Activated CD8-positive, alpha-beta T cell treated with anti-CD3 and anti-CD28 coated beads for 36 hours (primary cell): Measurements from ENCODE around the gene ENPP1. TPM values are rescaled to one million over a fixed set of nuclear protein-coding genes. Genes with fewer than 3 reads are reported as not detected.
A peak's percentile ranks its signal among the peaks of the same experiment; 100 is the strongest.

Experiments used
- ATAC-seq: fragments of 200-7000 bp; cut with Tn5 transposase; one replicate; pipeline ENCODE4 v1.10.0; 2021; ENCODE audit warnings: mild to moderate bottlenecking, moderate library complexity
- CTCF ChIA-PET: fragments of 350-600 bp; sonication (Branson Sonifier 250); formaldehyde crosslinking; loops from one replicate; lab custom pipeline; 2021; ENCODE audit warnings: antibody characterized with exemption; lab: Charles Lee
- POLR2A ChIA-PET: fragments of 350-600 bp; sonication (Branson Sonifier 250); formaldehyde crosslinking; loops from one replicate; lab custom pipeline; 2021; ENCODE audit warnings: antibody characterized with exemption; lab: Charles Lee
- DNase-seq: peaks from one replicate; pipeline ENCODE4 v3.0.0-alpha.2; 2020
- H3K27ac Mint-ChIP-seq: one replicate; pipeline ENCODE4 v1.8.0; 2021; ENCODE audit warnings: mild to moderate bottlenecking, mixed read lengths
- H3K27me3 Mint-ChIP-seq: one replicate; pipeline ENCODE4 v1.8.0; 2021; ENCODE audit warnings: mixed read lengths
- H3K36me3 Mint-ChIP-seq: one replicate; pipeline ENCODE4 v1.8.0; 2021; ENCODE audit warnings: low read depth, mixed read lengths
- H3K4me1 Mint-ChIP-seq: one replicate; pipeline ENCODE4 v1.8.0; 2021; ENCODE audit warnings: low read depth, mixed read lengths
- H3K4me3 Mint-ChIP-seq: one replicate; pipeline ENCODE4 v1.8.0; 2021; ENCODE audit warnings: mild to moderate bottlenecking, moderate library complexity, mixed read lengths
- H3K9me3 Mint-ChIP-seq: one replicate; pipeline ENCODE4 v1.8.0; 2021; ENCODE audit warnings: mixed read lengths
- CTCF ChIP-seq: fragments of 200-600 bp; IDR thresholded peaks from one replicate; pipeline ENCODE4 v1.8.0; 2022; ENCODE audit warnings: antibody characterized with exemption, mild to moderate bottlenecking
- intact Hi-C: fragments of 100-400 bp; cut with micrococcal nuclease; formaldehyde crosslinking; loops from one replicate; pipeline ENCODE4 v1.10.0; 2022
- total RNA-seq, 2 experiments: library from RNA; stranded (reverse); gene quantifications; one replicate each; pipeline ENCODE4 v1.2.3, GENCODE V29; 2021

The ENPP1 gene
- total RNA-seq, 2 experiments from 2014 or later, result 0.20 to 0.27 TPM

GRCh38 chr6:131917763-131918649 lies 110.2 kb downstream of the ENPP1 start:
- Mint-ChIP-seq H3K27ac (no peak overlapping the region), H3K36me3 (no peaks in the 10 kb centered on the region), H3K9me3 (peaks cover 5% of the 10 kb centered on the region), H3K4me3 (no peak overlapping the region), H3K4me1 (peaks cover 16% of the 10 kb centered on the region), H3K27me3 (peaks cover 41% of the 10 kb centered on the region)
- ATAC-seq (no peak), DNase-seq (no peak)
- intact Hi-C loops, result loop anchor here (10.0 kb wide), 1 partner anchor 133 kb away; no protein-coding TSS in a partner anchor
- CTCF ChIA-PET, result interaction anchor here (0.7 to 1.4 kb wide), 6 partner anchors 10 to 362 kb away, joined by 3 read pairs; no protein-coding TSS in a partner anchor
- no peak for TF ChIP-seq CTCF
- POLR2A ChIA-PET, result no interaction called here

GRCh38 chr6:131918650-131919355 lies 111.0 kb downstream of the ENPP1 start:
- ATAC-seq, result no peak
- CTCF ChIA-PET, result interaction anchor here (0.7 to 1.0 kb wide), 2 partner anchors 224 to 361 kb away, joined by 3 read pairs; no protein-coding TSS in a partner anchor
- POLR2A ChIA-PET, result no interaction called here
- Mint-ChIP-seq H3K27ac (no peak overlapping the region), H3K4me3 (no peak overlapping the region), H3K36me3 (no peaks in the 10 kb centered on the region), H3K4me1 (peaks cover 16% of the 10 kb centered on the region), H3K9me3 (peaks cover 5% of the 10 kb centered on the region), H3K27me3 (peaks cover 34% of the 10 kb centered on the region)
- TF ChIP-seq CTCF, result no peak
- no peak for DNase-seq
- intact Hi-C loops, result loop anchor here (10.0 kb wide), 1 partner anchor 134 kb away; no protein-coding TSS in a partner anchor

- ATAC-seq, result no peak
- Mint-ChIP-seq H3K9me3 (peaks cover 5% of the 10 kb centered on the region), H3K27ac (no peak overlapping the region), H3K36me3 (no peaks in the 10 kb centered on the region), H3K4me3 (no peak overlapping the region), H3K4me1 (peaks cover 16% of the 10 kb centered on the region), H3K27me3 (peaks cover 28% of the 10 kb centered on the region)
- POLR2A ChIA-PET, result no interaction called here
- TF ChIP-seq CTCF, result no peak
- CTCF ChIA-PET, result no interaction called here
- DNase-seq, result no peak
- intact Hi-C loops, result no loop called here
Observed at GRCh38 chr6:131920656-131921055, 112.8 kb downstream of the ENPP1 start.

- intact Hi-C loops, result no loop called here
- ChIA-PET POLR2A (no interaction called here), CTCF (interaction anchor here (0.6 to 4.4 kb wide), 21 partner anchors 8 to 356 kb away, joined by 3 to 38 read pairs (median 4); partner anchors contain the start of gene CCN2)
- H3K27me3 Mint-ChIP-seq, result peaks cover 9% of the 10 kb centered on the region
- no peak overlapping the region for H3K4me3 Mint-ChIP-seq
- DNase-seq (peak; percentile 73), ATAC-seq (peak; percentile 69)
- no peaks in the 10 kb centered on the region for H3K4me1 Mint-ChIP-seq
- no peak overlapping the region for H3K27ac Mint-ChIP-seq
- peak; percentile 78 for TF ChIP-seq CTCF
- no peaks in the 10 kb centered on the region for H3K36me3 Mint-ChIP-seq
- H3K9me3 Mint-ChIP-seq, result peaks cover 2% of the 10 kb centered on the region
Observed at GRCh38 chr6:131923356-131923755, 115.5 kb downstream of the ENPP1 start.
